Activated CD4-positive, CD25-positive, alpha-beta regulatory T cell (primary cell): ENCODE data around the gene PSTPIP1.

Experiments used
- DNase-seq, 4 experiments: peaks; one replicate each; lab custom pipeline; 2025; lab: John Stamatoyannopoulos, UW

The PSTPIP1 gene

DNA sequence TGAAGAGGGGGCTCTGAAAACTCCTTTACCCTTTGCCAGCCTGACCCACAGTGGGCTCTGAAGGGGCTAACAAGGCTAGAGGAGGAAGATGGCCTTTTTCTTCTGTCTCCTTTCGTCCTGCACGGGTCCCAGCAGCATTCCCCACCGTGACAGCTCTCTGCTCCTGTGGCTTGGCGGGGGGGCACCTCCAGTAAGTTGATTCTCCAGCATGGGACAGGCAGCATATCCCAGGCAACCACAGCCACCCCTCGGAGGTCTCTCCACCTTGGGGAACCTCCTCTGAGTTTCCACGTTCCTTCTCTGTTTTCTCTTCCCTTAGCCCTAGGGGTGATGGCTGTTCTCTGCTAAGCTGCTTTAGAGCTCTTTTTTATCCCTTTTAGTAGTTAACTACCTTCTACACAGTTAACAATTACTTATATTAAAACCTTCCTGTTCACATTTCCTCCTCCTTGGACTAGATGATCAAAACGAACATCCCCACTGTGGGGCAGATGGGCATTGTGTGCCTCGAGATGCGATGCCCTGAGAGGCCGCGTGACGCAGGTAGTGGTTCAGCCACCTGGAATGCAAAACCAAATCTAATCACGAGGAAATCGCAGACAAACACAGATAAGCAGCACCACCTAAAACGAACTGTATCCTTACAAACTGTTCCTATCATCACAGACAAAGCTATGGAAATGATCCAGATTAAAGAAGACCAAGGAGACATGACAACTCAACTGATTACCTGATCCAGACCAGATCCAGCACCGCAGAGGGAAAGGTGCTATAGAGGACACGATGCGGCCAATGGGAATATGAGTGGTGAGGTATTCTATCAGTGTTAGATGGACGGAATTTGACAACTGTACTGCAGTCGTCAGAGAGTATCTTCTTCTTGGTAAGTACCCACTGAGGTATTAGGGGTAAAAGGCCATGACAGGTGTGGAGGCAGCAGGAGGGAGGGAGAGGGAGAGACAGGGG lies 48.3 kb downstream of the PSTPIP1 start:
- no peak for DNase-seq

DNA sequence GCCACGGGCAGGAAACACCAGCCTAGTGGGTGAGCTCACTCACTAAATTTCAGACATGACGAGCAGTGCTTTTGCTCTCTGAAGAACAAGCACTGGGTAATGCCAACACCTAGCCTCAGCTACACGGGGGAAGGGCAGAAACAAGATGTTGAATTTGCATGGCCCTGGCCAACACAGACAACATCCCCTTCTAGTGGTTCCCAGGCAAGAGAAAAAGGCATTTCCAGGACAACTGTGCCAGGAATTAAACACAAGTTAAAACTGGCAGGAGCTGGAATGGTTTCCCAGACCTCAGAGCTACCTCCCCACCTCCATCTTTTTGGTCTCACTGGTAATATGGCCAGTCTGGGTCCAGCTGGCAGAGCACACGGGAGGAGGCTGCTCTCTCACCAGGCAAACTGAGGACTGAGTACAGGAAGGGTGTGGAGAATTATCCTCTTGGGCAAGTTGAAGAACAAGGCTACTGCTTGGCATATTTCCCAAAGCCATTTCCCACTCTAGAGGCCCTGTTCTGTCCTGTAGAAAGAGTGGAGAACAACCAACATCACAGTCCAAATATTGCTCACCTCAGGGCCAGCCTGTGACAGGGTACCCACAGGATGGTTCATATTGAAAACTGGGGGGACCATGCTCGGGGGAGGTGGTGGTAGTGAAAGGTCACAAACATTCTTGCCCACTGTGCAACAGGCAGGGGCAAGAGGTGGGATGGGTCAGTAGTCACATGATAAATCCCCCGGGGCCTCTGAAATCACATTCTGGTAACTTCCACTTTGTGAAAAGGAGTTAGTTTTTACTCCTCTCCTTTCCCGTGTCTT lies 49.5 kb downstream of the PSTPIP1 start:
- no peak for DNase-seq

DNA sequence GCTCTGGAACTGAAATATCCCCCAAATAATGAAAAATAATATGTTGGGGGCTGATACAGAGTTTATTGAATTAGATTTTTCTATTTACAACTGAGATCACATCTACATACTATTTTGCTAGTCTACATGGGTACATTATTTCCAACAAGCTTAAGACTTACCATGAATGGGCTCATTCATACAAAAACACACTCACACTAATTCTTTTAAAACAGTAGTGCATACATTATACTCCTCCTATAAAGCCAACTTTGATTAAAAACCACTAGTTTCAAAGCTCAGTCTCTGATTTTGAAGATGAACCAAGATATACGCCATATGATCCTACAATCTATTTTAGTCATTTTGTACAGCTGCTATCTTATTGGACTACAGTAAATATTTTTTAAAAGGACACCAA lies 51.1 kb downstream of the PSTPIP1 start:
- no peak for DNase-seq

DNA sequence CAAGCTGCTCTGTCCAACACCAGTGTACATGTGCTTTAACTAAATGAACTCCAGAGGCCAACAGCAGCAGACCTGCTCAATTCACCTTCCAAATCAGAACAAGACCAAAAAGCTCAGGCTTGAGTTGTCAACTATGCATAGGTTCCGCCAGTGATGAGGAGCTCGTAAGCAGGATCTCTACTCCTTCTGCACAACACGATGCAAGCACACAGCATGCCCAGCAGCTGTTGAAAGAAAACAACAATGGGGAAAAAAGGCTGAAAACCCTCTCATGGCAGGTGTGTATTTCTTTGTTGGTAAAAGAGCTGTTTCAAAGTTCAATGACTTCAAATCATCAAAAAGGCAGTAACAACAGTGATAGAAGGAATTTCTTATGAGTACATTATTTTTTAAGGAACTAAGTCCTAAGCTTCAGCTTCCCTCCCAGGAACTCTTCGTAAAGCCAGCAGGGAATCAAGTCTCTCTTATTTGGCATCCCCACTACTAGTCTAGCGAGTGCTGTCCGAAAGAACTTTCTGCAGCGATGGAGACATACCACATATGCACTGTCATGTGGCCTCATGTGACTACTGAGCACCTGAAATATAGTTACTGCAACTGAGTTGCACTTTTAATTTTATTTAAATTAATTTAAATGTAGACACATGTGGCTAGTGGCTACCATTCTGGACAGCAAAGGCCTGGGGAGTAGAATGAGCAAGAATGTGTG lies 51.9 kb downstream of the PSTPIP1 start:
- DNase-seq, result no peak

DNA sequence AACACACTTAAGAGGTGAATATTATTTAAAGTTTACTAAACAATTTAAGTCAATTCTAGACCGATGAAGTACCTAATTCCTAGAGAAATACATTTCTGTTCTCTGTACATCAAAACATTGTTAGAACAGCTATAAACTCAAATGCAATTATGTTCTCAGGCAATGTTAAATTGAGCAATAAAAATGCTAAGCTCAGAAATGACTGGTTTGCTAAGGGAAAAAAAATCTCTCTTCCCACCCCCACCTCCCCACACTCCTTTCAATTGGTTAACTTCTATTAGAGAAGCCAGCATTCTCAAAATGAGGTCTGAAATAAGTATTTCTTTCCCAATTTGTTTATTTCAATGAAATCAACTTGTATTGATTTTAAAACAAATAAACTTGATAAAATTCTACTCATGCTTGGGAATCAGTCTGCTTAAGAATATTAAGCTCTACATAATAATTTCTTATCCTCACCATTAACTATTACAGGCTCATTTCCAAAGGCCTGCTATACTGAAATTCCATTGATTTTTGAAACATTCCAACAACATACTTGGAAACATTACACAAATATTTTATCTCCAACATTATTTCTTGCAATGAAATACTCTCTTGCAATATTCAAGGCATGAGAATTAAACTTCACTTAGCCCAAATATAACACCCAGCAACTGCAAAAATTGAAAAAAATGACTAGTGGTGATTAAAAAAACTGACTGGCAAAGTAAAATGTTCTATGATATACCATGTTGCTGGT lies 53.4 kb downstream of the PSTPIP1 start:
- DNase-seq, result no peak

DNA sequence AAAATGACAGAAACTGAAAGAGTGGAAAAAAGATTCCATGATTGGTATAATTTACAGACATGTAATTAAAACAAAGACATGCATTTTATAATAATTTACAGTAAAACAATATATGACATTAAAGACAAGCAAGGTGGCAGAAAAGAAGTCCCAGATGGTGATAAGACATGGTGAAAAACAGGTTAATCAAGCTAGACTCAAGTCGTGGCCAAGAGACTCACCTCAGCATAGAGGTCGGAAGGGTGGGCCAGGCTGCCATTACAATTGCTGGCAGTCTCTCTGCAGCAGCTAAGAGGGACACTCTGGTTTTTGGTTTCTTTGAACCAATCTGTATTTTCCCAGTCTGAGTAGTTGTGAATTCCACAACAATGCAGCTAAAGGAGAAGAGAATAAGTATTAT lies 57.6 kb downstream of the PSTPIP1 start:
- DNase-seq, result no peak

DNA sequence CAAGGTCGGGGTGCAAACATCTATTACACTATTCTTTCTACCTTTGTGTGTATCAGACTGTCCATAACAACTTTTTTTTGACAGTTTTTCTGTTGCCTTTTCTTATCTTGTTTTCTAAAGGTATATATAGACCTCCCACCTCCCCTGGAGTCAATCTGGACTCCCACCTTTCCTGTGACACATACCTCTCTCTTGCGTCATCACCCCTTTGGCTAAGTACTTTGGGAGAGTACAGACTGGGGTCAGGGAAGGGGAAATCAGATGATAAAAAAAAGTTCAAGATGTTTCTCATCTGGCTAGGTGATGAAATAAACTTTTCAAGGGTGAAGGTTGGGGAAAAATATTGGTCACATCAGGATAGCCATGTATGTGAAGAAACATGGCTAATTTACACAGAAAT lies 58.8 kb downstream of the PSTPIP1 start:
- DNase-seq, result no peak

DNA sequence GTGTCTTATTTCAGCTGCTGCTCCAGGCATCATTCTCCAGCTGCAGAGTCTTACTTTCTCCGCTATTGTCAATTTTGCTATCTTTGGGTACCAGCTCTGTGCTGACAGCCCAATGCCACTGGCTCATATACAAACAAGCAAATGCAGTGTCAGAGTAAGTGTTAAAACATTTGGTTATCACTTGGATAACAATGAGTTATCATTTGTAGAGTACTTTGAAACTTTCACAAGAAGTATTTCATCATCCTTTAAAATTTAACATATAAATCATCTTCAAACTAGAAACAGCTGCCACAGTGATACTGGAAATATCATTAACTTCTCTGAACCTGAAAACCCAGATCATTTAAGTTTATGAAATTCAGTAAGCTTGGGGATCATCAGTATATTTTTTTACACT lies 62.1 kb downstream of the PSTPIP1 start:
- DNase-seq, result no peak

DNA sequence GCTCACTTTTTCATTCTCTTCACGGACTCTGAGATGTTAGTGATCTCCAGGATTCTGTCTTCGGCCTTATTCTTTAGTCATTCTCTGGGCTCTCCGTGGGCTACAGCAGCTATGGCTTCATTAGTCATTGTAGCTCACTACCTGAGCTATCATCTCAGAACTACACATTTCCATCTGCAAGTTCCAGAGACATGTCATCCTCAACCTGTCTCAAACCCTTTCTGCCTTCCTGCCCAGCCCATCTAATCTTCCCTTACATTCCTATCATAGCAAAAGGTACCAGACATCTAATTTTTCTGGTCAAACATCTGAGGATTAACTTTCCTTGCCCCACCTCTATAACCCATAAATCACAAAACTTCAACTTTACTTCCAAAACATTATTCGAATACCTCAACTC lies 62.8 kb downstream of the PSTPIP1 start:
- no peak for DNase-seq

DNA sequence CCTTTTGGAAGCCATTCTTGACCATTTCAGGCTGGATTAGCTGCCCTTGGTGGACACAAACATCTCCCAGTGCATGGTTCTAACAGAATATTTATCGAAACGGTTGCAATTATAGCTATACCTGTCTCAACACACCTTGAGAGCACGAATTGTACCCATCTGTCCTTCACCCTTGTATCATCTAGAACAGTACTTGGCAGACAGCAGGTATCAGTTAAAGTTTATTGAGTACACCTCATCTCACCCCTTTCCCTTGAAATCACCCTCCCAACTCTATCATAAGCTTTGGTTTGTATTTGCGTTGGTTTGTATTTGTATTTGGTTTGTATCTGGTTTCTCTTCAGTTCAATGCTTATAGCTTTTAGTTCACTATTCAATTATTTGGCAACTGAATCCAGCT lies 63.5 kb downstream of the PSTPIP1 start:
- DNase-seq, result no peak

DNA sequence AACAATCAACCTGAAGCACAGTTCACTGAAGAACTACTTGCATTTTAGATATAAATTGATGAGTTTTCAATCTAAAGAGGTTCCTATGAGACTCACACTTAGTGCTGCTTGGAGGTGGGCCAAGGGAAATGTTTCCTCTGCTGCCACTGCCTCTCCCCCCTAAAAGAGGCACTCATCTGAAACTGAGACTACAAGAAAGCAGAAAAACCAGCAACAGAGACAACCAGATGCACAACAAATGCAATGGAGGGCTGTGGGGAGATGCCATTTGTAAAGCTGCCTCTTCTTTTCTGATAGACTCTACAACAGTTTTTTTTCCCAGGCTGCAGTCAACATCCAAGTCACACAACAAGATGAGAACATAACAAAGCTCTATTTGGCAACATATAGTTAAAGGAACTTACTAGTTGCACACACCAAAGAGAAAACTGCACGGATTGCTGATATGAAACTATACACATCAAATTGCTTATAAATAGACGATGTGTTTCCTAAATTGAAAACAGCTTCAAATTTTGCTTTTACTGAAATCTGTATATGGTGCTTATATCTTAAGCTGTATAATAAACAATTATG lies 64.9 kb downstream of the PSTPIP1 start:
- DNase-seq, result no peak

DNA sequence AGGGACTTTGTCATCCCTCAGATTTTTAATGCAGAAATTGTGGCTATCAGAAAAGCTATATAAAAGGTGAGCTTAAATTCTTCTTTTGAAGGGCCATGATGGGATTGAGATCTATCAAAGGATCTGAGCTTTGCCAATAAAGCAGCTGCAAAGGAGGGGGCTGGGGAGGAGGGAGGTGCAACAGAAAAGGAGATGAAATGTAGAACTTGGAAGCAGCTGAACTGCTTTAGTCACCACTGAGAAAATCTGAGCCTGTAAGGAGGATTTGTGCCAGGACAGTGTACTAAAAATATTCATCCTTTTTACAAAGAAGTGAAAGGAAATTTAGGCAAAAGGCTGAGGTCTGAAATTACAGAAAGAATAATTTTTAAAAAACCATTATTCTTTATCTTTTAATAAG lies 65.6 kb downstream of the PSTPIP1 start:
- DNase-seq, result no peak

DNA sequence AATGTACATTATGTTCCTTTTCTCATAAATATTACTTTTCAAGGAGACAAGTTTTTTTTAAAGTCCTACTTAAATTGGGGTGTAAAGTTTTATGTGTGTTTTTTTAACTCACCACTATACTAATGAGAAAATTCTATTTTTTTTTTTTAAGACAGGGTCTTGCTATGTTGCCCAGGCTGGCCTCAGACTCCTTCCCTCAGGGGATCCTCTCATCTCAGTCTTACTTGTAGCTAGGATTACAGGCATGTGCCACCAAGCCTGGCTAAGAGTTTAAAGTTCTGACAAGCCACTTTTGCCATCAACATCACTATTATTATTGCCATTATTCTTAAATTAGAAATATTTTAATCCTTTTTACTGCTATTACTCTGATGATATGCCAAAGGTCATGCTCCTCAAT lies 68.3 kb downstream of the PSTPIP1 start:
- no peak for DNase-seq

DNA sequence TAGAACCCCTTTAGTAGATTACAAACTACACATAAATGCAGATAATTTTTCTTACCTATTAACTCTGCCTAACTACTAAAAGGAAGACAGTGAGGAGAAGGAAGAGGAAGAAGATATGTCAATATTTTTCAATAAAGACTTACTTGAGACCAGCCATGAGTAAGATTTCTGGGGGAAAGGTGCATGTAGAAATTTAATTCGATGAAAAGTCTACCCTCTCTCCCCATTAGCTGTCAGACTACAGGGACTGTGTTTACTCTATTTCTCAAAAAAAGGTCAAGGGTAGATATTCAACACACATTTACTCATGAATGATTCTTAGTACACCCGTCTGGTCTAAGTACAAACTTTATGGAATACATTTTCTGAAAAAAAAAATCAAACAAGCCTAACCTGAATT lies 69.1 kb downstream of the PSTPIP1 start:
- DNase-seq, result no peak

DNA sequence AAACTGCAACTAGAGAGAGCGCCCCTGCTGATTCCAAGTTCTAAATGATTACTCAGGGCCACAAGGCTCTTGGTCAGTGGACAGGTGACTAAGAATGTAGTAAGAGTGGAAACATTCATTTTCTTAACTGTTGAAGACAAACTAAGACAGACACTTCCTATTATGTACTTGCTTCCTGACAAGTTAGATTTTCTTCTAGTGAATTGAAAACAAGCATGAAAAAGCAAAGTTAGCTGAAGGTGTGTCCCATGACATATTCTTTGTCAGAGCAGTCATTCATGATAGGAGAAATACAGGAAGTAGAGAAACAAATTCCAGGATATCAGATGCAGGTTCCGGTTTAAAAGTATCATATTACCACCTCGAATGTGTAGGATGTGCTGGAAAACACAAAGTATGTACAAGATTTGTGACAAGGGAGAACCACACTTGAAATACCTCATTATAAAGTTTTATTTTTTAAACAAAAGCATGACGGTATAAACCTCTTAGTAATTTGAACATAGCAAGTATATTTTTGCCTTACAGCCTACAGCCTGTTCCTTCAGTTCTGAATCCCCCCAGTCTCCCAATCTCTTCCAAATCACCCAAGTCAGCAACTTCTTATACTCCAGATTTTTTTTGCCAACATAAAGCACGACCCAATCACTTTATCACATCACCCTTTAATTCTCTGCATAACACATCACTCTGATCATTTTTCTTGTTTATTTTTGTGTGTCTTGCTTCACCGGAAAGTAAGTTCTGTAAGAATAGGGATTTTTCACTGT lies 69.8 kb downstream of the PSTPIP1 start:
- DNase-seq, result no peak

DNA sequence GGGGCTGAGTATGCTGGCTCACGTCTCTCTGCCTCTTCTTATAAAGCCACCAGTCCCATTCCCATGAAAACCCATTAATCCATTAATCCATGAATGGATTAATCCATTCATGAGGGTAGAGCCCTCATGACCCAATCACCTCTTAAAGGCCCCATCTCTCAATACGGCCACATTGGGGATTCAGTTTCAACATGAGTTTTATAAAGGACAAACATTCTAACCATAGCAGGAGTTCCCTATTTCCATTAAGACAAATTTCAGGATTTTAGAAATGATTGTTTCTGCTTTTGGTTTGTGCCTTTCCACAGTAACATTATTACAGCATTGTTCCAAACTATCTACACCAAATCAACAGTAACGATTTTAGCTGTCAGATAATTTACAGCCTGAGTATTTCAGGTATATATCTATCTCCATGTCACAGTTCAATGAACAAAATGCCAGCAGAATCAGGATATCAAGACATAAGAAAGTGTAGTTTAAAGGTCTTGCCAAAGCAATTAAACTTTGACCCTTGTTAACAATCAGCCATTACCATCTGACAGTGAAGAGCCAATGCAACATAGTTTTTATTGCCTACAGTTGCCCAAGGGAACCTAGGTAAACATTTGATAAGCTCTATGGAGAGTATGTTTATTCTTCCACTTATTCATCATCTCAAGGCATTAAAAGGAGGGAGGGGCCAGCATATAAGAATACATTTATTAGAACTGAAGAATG lies 72.2 kb downstream of the PSTPIP1 start:
- DNase-seq, result no peak

DNA sequence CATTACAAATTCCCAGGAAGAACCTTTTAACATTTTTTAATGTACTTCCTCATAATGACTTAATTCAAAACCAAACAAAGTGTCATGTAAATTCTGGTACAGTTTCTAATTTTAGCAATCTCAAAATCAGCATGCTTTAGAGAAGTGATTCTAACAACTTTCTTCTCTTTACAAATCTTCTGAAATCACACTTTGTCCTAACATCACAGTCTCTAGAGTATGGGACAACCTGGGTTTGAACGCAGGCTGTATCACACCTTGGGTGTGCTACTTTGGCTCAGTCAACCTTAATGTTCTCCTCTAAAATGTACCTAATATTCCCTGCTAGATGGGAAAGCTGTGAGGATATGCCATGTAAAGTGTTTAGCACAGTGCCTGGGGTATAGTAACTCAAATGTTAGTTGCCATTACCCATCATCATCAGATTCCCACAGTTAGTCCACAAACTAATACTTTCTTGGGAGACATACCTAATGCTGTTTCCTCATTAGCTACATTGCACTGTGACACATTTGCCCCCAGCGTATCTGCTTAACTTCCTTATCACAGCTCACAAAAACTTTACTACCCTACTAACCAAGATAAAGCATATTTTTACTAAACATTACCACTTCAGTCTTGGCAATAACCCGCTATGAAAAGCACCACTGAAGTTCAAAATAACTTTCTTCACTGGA lies 72.9 kb downstream of the PSTPIP1 start:
- no peak for DNase-seq

DNA sequence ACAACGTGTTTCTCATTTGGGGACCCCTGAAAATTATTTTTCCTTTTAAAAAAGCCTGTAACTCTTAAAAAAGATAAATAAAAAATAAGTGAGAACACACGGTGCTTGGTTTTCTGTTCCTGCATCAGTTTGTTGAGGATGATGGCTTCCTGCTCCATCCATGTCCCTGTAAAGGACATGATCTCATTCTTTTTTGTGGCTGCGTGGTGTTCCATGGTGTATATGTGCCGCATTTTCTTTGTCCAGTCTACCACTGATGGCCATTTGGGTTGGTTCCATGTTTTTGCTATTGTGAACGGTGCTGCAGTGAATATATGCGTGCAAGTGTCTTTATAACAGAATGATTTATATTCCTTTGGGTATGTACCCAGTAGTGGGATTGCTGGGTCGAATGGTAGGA lies 73.7 kb downstream of the PSTPIP1 start:
- DNase-seq, result no peak

DNA sequence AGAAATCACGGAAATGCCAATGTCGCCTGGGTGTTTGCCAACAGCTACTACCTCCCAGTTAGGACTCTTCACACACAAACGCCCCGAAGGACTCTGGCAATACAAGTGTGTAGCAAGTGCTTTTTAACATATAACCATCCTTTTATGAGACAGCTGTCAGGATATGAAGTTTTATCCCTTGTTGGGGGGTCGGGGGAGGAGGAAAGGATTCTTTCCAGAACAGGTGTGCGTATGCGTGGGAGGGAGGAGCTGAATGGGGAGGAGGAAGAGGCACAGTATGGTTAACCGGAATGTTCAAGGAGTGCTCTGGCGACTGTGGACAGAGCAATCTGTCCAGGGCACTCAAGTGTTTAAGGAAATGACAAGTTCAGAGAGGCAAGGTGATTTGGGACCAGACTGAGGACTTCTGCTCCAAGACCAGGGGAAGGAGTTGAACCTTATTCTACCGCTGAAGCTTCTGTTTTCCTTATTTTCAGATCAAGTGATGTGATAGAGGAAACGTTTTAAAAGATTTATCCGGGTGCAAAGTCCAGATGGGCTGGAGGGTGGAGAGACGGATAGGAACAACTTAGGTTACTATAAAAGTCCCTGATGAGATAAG lies 74.7 kb downstream of the PSTPIP1 start:
- no peak for DNase-seq
